DMS79 treated with DMSO at 0.1 percent for 48 hours (cell line): Measurements from ENCODE around the gene LHFPL6.

Experiments used
- DNase-seq: peaks from one replicate; lab custom pipeline; 2025; lab: John Stamatoyannopoulos, UW

Gene LHFPL6

DNA sequence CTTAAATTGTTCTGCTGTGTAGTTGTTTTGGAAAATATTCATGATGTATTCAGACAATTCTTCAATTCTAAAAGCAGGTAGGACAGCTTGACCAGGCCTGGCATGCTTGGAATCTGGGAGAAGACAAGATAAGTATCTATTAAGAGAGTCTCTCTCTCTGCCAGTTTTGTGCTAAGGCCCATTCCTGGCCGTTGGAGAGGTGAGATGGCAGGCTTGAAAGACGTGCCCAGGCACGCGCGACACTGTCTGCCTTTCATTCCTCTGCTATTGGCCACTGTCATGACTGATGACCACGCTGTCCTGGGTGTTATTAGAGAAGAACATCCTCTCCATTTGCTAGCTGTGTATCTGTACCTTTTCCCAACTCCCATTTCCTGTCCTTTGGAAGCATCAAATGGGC, 90.3 kb downstream of the LHFPL6 start:
- DNase-seq: no peak

DNA sequence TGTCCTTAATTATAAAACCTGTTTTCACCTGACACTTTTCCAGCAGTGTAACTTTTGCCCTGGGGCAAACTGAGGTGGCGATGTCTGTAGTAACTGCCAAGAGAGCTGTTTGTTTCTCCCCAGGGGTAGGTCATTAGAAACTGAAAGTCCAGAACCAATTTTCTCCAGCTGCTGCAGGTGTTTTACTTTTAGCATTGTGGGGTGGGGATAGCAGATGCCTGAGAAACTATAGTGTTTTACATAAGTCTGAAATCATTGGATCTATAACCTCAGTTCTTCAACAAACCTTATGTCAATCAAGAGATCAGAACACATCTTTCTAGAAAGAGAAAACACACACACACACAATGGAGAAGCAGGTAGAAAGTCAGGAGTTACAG, 92.7 kb downstream of the LHFPL6 start:
- peak; percentile 62 for DNase-seq

DNA sequence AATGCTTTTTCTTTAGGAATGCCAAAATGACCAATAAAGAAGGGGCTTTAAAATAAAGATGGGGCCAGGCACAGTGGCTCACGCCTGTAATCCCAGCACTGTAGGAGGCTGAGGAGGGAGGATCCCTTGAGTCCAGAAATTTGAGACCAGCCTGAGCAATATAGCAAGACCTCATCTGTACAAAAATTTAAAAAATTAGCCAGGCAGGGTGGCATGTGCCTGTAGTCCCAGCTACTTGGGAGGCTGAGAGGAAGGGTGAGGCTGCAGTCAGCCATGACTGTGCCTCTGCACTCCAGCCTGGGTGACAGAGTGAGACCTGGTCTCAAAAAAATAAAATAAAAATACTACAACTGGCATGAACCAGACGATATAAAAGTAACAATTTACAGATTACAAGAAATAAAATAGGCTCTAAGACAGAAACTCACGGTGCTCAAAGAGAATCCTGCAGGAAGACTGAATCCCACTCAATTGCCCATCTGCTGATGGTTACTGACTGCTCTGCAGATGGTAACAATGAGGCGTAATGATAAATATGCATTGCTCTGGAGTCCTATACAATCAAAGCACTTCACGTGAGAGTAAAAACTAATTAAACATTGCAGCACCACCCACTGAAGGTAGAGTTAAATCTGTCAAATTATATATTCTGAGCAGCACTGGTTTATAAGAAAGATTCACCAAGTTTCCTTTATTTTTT, 93.2 kb downstream of the LHFPL6 start:
- DNase-seq: peak; percentile 62

GRCh38 chr13:39506559-39507390, 96.2 kb downstream of the LHFPL6 start:
- no peak for DNase-seq

DNA sequence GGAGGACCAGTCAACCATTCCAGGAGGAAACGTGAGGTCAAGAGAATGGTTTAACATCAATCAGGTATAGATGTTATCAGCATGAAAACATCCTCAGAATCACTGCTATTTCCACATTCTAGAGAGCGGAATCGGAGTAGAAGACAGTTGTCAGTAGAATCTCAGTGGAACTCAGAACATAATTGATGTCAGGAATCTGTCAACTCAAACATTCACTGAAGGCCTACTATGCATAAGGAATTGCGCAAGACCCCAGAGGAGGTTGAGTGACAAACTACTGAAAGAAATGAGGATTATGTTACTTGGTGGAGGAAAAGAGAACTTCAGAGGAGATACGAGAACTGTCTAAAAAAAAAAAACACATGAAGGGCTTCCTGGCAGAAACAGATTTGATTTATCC, 97.8 kb downstream of the LHFPL6 start:
- DNase-seq: no peak

DNA sequence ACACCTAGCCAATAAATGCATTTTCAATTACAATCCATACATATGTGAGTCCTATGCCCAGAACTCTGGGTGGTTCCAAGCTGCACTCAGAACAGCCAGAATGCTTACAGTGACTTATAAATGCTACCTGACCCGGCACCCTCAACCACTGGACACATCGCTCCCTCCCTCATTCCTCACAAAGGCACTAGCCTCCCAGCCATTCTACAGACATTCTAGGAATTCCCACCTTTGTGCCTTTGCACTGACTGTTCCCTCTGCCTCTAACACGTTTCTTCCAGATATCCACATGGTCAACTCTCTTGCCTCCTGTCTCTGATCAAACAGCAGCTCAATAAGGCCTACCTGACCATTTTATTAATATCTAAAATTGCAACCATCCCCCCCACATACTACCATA, 99.9 kb downstream of the LHFPL6 start:
- DNase-seq: no peak

DNA sequence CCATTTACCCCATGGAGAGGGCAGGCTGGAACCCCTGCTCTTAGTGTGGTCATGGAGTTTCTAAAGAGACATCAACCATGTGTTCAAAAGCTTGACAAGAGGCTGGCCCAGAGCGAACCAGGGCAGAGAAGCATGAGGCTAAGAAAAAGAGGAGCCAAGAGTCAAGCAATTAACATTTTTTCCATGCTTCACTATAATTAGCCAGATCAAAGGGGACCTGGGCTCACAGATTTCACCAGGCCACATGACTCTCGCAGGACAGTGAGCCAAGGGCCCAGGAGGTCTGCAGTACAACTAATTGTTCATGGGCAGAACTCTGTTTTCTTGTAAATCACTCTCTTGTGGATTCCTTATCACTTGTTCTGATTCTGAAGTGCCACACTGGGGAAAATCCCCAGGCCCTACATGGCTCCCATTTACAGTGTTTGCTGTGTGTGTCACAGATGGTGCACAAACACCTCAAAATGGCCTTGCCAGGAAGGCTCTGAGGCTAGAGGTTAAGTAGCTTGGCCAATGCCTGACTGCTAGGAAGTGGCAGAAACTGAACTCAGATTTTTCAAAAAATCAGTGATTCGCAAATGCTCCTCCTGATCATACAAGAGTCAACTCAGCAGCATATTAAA, 101.2 kb downstream of the LHFPL6 start:
- no peak for DNase-seq

GRCh38 chr13:39499604-39500003, 103.4 kb downstream of the LHFPL6 start:
- DNase-seq: no peak

- DNase-seq: no peak
Observed at GRCh38 chr13:39498471-39499114, 104.4 kb downstream of the LHFPL6 start.

- no peak for DNase-seq
Observed at GRCh38 chr13:39496506-39496905, 106.5 kb downstream of the LHFPL6 start.

DNA sequence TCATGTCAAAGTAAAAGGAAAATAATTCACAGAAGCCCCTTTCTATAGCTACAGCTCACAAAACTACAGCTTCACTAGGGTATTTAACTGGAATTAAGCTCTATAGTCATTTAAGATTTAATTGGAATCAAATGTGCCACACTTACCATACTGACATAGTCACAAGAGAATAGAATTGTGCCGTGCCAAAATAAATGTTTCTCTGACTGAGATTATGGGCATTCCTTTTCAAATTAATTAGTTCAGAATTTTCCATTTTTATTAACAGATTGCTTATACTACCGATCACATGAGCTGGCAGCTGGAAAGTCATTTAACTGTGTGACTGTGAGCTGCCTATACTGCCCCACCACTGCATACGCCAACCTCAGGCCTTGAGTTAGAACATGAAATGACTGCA, 108.4 kb downstream of the LHFPL6 start:
- no peak for DNase-seq

GRCh38 chr13:39494006-39494405, 109.0 kb downstream of the LHFPL6 start:
- no peak for DNase-seq

GRCh38 chr13:39490136-39490535, 112.9 kb downstream of the LHFPL6 start:
- no peak for DNase-seq

DNA sequence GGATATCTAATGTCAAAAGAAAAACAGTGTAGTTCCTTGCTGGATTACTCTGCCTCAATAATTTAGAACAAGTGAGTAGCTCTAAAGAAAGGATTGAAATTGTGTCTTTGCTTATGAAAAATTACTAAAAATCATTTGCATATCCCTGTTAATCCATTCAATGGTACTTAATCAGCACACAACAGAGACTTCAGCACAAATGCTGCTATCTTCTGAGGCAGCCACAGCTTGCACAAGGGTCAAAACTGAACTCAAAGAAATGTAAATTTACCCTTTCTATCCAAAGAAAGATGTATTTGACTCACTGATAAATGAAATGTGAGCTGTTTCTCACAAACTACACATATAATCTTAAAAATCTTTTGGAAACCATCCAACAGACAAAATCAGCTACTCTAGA, 116.2 kb downstream of the LHFPL6 start:
- DNase-seq: no peak

- DNase-seq: no peak
Observed at GRCh38 chr13:39485314-39485700, 117.7 kb downstream of the LHFPL6 start.

GRCh38 chr13:39484506-39485313, 118.3 kb downstream of the LHFPL6 start:
- no peak for DNase-seq

GRCh38 chr13:39483326-39483725, 119.7 kb downstream of the LHFPL6 start:
- no peak for DNase-seq

DNA sequence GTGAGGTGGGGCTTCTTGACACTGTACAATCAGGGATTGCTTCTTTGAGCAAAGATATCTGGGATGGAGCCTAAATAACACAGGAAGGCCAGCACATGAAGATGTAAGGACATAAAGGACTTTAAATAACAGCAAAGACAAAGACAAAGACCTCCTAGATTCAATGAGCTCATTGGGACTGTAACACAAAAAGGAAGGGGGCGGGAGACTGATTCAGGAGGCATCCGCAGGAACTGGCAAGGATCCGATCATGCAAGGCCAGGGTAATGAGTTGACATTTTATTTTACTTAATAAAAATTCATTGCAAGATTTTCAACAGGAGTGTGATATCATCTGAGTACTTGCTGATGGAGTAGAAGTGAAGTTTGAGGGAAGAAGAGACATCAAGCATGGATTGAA, 121.5 kb downstream of the LHFPL6 start:
- no peak for DNase-seq

DNA sequence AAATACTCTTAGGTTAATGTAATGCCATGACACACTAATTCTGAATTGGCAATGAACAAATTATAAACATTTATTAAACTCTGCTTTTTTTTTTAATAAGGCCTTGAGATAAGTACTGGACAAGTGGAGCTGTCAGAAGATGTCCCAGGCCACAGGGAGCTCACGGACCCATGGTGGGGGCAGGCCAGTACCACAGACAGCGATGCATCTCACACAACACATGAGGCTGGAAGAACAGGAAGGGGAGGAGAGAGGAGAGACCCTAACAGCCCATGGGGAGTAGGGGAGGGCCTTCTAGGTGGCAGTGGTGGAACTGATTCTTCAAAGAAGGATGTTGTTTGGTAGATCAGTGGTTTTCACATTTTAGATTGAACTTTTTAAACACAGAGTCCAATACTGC, 128.4 kb downstream of the LHFPL6 start:
- no peak for DNase-seq

GRCh38 chr13:39469676-39470075, 133.3 kb downstream of the LHFPL6 start:
- DNase-seq: no peak

DNA sequence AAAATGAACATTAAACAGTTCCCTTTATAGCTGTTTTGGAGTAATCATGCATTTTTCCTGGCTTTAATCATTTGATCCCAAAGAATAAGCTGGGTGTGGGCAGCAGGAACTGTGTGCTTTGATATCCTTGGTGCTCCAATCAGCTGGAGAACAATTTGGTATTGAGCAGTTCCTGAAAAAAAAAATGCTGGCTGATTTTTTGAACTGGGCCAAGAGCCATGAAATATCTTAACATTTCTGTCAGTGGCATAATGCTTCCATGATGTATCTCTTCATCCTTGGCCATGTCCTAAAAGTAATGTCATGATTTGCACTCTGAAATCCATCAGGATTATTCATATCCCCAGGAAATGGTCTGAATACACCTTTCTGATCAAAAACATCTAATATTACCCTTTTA, 134.7 kb downstream of the LHFPL6 start:
- DNase-seq: no peak

GRCh38 chr13:39463611-39464010, 139.4 kb downstream of the LHFPL6 start:
- no peak for DNase-seq
